H9 (cell line): ENCODE measurements around the gene KRTAP16-1. TPM values are rescaled to one million over a fixed set of nuclear protein-coding genes. Genes with fewer than 3 reads are reported as not detected.

Source experiments
- DNase-seq: peaks from one replicate; pipeline ENCODE4 v3.0.0-alpha.2; 2017
- H2AFZ ChIP-seq: one replicate; pipeline ENCODE4 v1.6.1; 2013; ENCODE audit warnings: mild to moderate bottlenecking, low read length, control low read depth, moderate library complexity
- H2AK5ac ChIP-seq: 2 replicates; pipeline ENCODE4 v1.6.1; 2013; ENCODE audit warnings: low read length, control low read depth, mixed read lengths; ENCODE audit not compliant: insufficient read length
- H2BK120ac ChIP-seq: one replicate; pipeline ENCODE4 v1.6.1; 2013; ENCODE audit warnings: low read depth, mild to moderate bottlenecking, low read length, control low read depth, inconsistent platforms; ENCODE audit not compliant: poor library complexity, severe bottlenecking
- H2BK12ac ChIP-seq: 2 replicates; pipeline ENCODE4 v1.6.1; 2013; ENCODE audit warnings: low read length, control low read depth, mixed read lengths, low read depth; ENCODE audit not compliant: insufficient read length
- H2BK15ac ChIP-seq: 2 replicates; pipeline ENCODE4 v1.6.1; 2013; ENCODE audit warnings: low read depth, low read length, control low read depth
- H2BK20ac ChIP-seq: one replicate; pipeline ENCODE4 v1.6.1; 2013; ENCODE audit warnings: low read depth, mild to moderate bottlenecking, low read length, control low read depth, inconsistent platforms; ENCODE audit not compliant: poor library complexity, severe bottlenecking
- H2BK5ac ChIP-seq: 2 replicates; pipeline ENCODE4 v1.6.1; 2013; ENCODE audit warnings: low read length, control low read depth, mixed read lengths; ENCODE audit not compliant: insufficient read length
- H3K14ac ChIP-seq: 2 replicates; pipeline ENCODE4 v1.6.1; 2013; ENCODE audit warnings: low read length, control low read depth; ENCODE audit not compliant: insufficient read depth
- H3K18ac ChIP-seq: 2 replicates; pipeline ENCODE4 v1.6.1; 2013; ENCODE audit warnings: low read depth, mild to moderate bottlenecking, mixed read lengths, low read length, control low read depth; ENCODE audit not compliant: insufficient read length
- H3K23ac ChIP-seq: 2 replicates; pipeline ENCODE4 v1.6.1; 2013; ENCODE audit warnings: low read length, control low read depth, mixed read lengths, low read depth; ENCODE audit not compliant: insufficient read length
- H3K23me2 ChIP-seq: 2 replicates; pipeline ENCODE4 v1.6.1; 2013; ENCODE audit warnings: low read depth, mild to moderate bottlenecking, mixed read lengths, low read length, control low read depth; ENCODE audit not compliant: insufficient read length, poor library complexity, severe bottlenecking
- H3K27ac ChIP-seq: 2 replicates; pipeline ENCODE4 v1.5.1; 2013; ENCODE audit warnings: low read length, control low read depth, mixed read lengths, low read depth; ENCODE audit not compliant: insufficient read length
- H3K27me3 ChIP-seq: 2 replicates; pipeline ENCODE4 v1.6.1; 2013; ENCODE audit warnings: low read length, control low read depth, inconsistent platforms; ENCODE audit not compliant: insufficient read depth
- H3K4ac ChIP-seq: 2 replicates; pipeline ENCODE4 v1.6.1; 2013; ENCODE audit warnings: low read depth, mild to moderate bottlenecking, control low read depth, inconsistent platforms, low read length, moderate library complexity
- H3K4me1 ChIP-seq: 2 replicates; pipeline ENCODE4 v1.6.1; 2013; ENCODE audit warnings: low read length, control low read depth, inconsistent platforms; ENCODE audit not compliant: insufficient read depth
- H3K4me2 ChIP-seq: 2 replicates; pipeline ENCODE4 v1.6.1; 2013; ENCODE audit warnings: low read length, control low read depth, mixed read lengths; ENCODE audit not compliant: insufficient read length, insufficient read depth
- H3K56ac ChIP-seq: 2 replicates; pipeline ENCODE4 v1.6.1; 2013; ENCODE audit warnings: low read depth, mild to moderate bottlenecking, mixed read lengths, low read length, control low read depth; ENCODE audit not compliant: insufficient read length
- H3K79me1 ChIP-seq: 2 replicates; pipeline ENCODE4 v1.6.1; 2013; ENCODE audit warnings: low read depth, mild to moderate bottlenecking, moderate library complexity, low read length, control low read depth, inconsistent platforms; ENCODE audit not compliant: insufficient read depth, poor library complexity, severe bottlenecking
- H3K79me2 ChIP-seq: 2 replicates; pipeline ENCODE4 v1.6.1; 2013; ENCODE audit warnings: low read length, control low read depth, inconsistent platforms; ENCODE audit not compliant: insufficient read depth
- H3K9ac ChIP-seq: 2 replicates; pipeline ENCODE4 v1.6.1; 2013; ENCODE audit warnings: low read length, control low read depth, mixed read lengths; ENCODE audit not compliant: insufficient read length; ENCODE audit errors: extremely low read depth
- H3K9me3 ChIP-seq: one replicate; pipeline ENCODE4 v1.6.1; 2013; ENCODE audit warnings: low read depth, low read length, inconsistent platforms; ENCODE audit not compliant: control insufficient read depth
- H3T11ph ChIP-seq: one replicate; pipeline ENCODE4 v1.6.1; 2013; ENCODE audit warnings: mild to moderate bottlenecking, low read length, control low read depth, inconsistent platforms
- H4K20me1 ChIP-seq: one replicate; pipeline ENCODE4 v1.6.1; 2013; ENCODE audit not compliant: control insufficient read depth, insufficient read length, insufficient read depth
- H4K5ac ChIP-seq: 2 replicates; pipeline ENCODE4 v1.6.1; 2013; ENCODE audit warnings: low read depth, mild to moderate bottlenecking, mixed read lengths, low read length, control low read depth; ENCODE audit not compliant: insufficient read length
- H4K8ac ChIP-seq: replicated peaks from 2 replicates; pipeline ENCODE4 v1.6.1; 2013; ENCODE audit warnings: low read length, control low read depth, mixed read lengths, low read depth; ENCODE audit not compliant: insufficient read length
- H4K91ac ChIP-seq: 2 replicates; pipeline ENCODE4 v1.6.1; 2013; ENCODE audit warnings: low read depth, mild to moderate bottlenecking, moderate library complexity, mixed read lengths, low read length, control low read depth; ENCODE audit not compliant: insufficient read length
- H3K27ac Mint-ChIP-seq, 3 experiments: 2 replicates in 2 of 3; 3 replicates in 1 of 3; pipeline ENCODE4 v1.8.0; 2020 to 2021; ENCODE audit warnings: mixed read lengths in 3 of 3, mild to moderate bottlenecking in 1 of 3, moderate library complexity in 1 of 3
- H3K27me3 Mint-ChIP-seq: 2 replicates; pipeline ENCODE4 v1.8.0; 2021; ENCODE audit warnings: low read depth, mild to moderate bottlenecking, moderate library complexity, mixed read lengths
- H3K36me3 Mint-ChIP-seq, 3 experiments: 2 replicates in 2 of 3; 3 replicates in 1 of 3; pipeline ENCODE4 v1.8.0; 2020 to 2021; ENCODE audit warnings: low read depth in 3 of 3, mixed read lengths in 3 of 3; ENCODE audit not compliant: insufficient read depth in 1 of 3
- H3K4me1 Mint-ChIP-seq, 2 experiments: 2 replicates each; pipeline ENCODE4 v1.8.0; 2020; ENCODE audit warnings: mixed read lengths in 2 of 2
- H3K4me3 Mint-ChIP-seq, 2 experiments: 2 replicates in 1 of 2; 3 replicates in 1 of 2; pipeline ENCODE4 v1.8.0; 2020 to 2021; ENCODE audit warnings: mild to moderate bottlenecking in 2 of 2, mixed read lengths in 2 of 2, moderate library complexity in 1 of 2
- H3K9me3 Mint-ChIP-seq, 2 experiments: 2 replicates in 1 of 2; 3 replicates in 1 of 2; pipeline ENCODE4 v1.8.0; 2020; ENCODE audit warnings: mild to moderate bottlenecking in 2 of 2, mixed read lengths in 2 of 2, moderate library complexity in 1 of 2
- CTCF ChIP-seq: fragments of 200-600 bp; sonication (generic); conservative IDR thresholded peaks from 3 replicates; pipeline ENCODE4 v1.8.0; 2021; ENCODE audit warnings: antibody characterized with exemption, mild to moderate bottlenecking
- WGBS: extraction: QIAGEN DNeasy Blood & Tissue Kit; methylation state at CpG from one replicate; pipeline ENCODE4 v1.1.7; 2013; ENCODE audit warnings: missing lambda C conversion rate, low lambda C conversion rate, mixed read lengths; ENCODE audit not compliant: insufficient read length; ENCODE audit errors: extremely low coverage; 5-methylcytosine and 5-hydroxymethylcytosine counted together
- total RNA-seq: library from RNA; stranded (reverse); gene quantifications from 2 replicates; pipeline ENCODE4 v1.2.1, GENCODE V29; 2021

The KRTAP16-1 gene
- total RNA-seq, 1 experiment from 2014 or later: not detected

- H3K4ac ChIP-seq: no peak overlapping the region
- H3T11ph ChIP-seq: no peak overlapping the region
- no peaks in the 10 kb centered on the region for H3K9me3 ChIP-seq
- no peak overlapping the region for H2BK15ac ChIP-seq
- no peak overlapping the region for H3K27ac ChIP-seq
- no peak overlapping the region for H3K56ac ChIP-seq
- peaks cover 16 to 17% of the 10 kb centered on the region in 2 experiments for H3K9me3 Mint-ChIP-seq
- H2AK5ac ChIP-seq: no peak overlapping the region
- H3K27me3 ChIP-seq: no peaks in the 10 kb centered on the region
- H3K4me2 ChIP-seq: no peak overlapping the region
- H3K14ac ChIP-seq: no peak overlapping the region
- H2BK12ac ChIP-seq: no peak overlapping the region
- no peaks in the 10 kb centered on the region for H3K23me2 ChIP-seq
- H3K4me1 Mint-ChIP-seq: peaks cover 3 to 4% of the 10 kb centered on the region in 2 experiments; a peak in 2 of 4 replicates
- no peak overlapping the region for H3K9ac ChIP-seq
- H4K91ac ChIP-seq: no peak overlapping the region
- H2BK5ac ChIP-seq: no peak overlapping the region
- H3K4me1 ChIP-seq: no peaks in the 10 kb centered on the region
- H2BK20ac ChIP-seq: no peak overlapping the region
- H4K5ac ChIP-seq: no peak overlapping the region
- no peaks in the 10 kb centered on the region for H3K79me1 ChIP-seq
- no peak overlapping the region for H3K4me3 Mint-ChIP-seq
- no peak overlapping the region for H4K8ac ChIP-seq
- no peak overlapping the region for H2BK120ac ChIP-seq
- H4K20me1 ChIP-seq: no peaks in the 10 kb centered on the region
- peak; percentile 82 for TF ChIP-seq CTCF
- no peak overlapping the region for H3K18ac ChIP-seq
- DNase-seq: no peak
- no peaks in the 10 kb centered on the region for H3K79me2 ChIP-seq
- no peak overlapping the region for H3K27ac Mint-ChIP-seq
- H2AFZ ChIP-seq: no peak overlapping the region
- WGBS: no CpG with 5 or more reads among the region's 5 CpGs
- peaks cover 0 to 15% (median 12%) of the 10 kb centered on the region in 3 experiments; a peak in 1 of 7 replicates for H3K36me3 Mint-ChIP-seq
- H3K23ac ChIP-seq: no peak overlapping the region
- peaks cover 2% of the 10 kb centered on the region; the same call in 1 of the 2 replicates for H3K27me3 Mint-ChIP-seq
Observed at GRCh38 chr17:41322094-41322902, 13.2 kb upstream of the KRTAP16-1 start.
